GM04503 (cell line): Measurements from ENCODE around the gene ST7L.

Experiments used
- DNase-seq: peaks from one replicate; pipeline ENCODE4 v3.0.0-alpha.2; 2012; ENCODE audit warnings: low read depth

Gene ST7L

DNA sequence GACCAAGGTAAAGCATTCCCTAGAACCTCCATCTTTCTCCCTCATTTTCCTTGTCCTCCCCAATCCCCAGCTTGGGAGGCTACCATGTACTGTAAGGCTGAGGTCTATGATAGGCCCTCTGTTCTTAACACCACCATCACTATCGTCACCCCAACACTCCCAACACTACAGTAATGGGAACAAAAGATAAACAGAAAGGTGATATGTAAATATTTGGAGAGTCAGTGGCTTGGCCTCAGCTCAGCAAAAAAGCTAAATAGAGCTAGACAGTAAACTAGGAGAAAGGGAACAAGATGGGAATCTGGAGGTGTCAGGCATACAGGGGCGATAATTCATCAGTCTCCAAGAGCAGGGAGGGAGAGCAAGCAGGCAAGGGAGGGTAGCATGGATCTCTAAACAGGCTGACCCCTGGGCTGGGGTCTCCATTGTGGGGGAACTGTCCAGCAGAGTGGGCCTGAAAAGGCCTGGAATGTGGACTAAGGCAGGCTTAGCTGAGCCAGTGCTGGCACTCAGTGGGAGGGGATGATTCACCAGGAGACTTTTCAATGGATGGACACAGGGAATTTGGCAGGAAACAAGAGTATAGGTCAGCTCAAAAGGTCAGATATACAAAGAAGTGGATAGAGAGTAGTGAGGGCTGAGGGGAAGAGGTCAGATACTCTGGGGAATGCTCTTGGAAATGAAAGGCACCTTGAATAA is 103.5 kb downstream of the ST7L start:
- DNase-seq, result peak; percentile 47

DNA sequence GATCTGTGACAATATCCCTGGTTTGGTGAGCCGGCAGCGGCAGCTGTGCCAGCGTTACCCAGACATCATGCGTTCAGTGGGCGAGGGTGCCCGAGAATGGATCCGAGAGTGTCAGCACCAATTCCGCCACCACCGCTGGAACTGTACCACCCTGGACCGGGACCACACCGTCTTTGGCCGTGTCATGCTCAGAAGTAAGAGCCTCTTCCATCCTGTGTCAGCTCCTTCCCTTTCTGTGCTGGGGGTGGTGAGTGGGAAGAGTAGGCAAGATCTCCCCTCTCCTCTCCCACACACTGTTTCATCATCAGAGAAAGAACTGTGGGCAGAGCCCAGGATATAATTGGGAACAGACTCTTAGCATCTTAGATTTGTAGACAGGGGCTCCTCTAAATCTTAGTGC is 104.0 kb downstream of the ST7L start:
- no peak for DNase-seq

DNA sequence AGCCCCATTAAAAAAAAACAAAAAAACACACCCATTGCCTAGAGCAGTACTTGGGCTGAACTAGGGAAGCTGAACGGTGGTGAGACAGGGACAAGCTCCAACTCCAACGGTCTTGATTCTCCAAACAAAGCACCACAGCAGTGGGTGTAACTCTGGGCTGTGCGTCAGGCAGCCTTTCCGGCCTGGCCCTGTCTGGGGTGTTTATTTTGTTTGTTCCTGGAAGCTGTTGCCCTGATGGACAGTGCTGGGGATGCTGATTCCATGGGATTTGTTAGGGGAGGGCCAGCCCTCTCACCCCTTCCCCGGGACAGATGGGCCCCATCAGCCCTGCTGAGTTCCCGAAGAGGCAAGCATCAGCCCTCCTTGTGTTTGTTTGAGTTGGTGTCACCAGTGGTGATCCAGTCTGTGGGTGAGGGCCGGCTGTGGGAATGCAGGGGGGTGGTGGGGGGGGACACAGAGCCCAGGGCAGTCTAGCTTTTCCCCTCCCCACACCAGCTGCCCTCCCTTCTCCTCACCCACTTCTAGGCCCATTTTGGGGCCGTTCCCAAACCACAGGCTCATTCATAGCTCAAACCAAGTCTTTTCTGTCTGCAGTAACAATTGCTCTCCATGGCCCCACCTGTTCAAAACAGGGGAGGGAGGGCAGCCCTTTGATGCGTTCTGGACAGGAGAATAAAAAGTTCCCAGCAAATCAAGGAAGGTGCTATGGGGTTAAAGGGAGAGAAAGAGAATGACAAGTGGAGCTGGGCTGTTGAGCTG is 105.7 kb downstream of the ST7L start:
- DNase-seq, result no peak

DNA sequence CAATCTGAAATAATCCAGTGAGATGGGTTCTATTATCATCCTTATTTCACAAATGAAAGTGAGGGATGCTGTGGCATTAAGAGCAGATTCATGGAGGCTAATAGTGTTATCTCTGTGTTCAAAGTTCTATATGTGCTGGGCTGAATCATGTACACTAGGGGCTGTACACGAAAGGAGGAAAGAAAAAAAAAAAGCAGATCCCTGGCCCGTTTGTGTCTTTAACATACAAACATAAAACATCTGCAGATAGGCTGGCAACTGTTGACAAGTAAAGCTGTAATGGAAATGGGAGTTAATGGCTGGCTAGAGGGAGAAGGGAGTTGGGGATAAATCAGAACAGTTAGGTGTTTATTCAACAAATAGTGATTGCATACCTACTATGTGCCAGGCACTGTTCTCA is 107.0 kb downstream of the ST7L start:
- DNase-seq, result no peak

DNA sequence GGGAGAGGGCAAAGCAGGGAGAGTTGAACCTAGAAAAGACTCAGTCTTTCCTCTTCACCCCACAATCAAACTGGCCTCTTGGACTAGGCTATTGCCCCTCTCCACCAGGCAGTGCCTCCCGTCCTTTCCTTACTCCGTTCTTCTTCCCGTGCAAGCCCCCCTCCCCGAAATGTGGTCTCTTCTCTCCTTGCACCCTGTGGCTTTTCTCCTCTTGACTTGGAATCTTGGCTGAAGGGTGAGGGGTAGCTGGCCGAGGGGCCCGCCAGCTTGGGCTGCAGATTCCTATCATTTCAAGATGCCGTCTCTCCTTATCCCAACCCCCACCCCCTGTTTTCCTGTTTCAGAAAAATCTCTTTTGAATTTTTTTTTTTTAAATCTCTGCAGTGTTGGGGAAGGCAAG is 108.6 kb downstream of the ST7L start:
- no peak for DNase-seq

DNA sequence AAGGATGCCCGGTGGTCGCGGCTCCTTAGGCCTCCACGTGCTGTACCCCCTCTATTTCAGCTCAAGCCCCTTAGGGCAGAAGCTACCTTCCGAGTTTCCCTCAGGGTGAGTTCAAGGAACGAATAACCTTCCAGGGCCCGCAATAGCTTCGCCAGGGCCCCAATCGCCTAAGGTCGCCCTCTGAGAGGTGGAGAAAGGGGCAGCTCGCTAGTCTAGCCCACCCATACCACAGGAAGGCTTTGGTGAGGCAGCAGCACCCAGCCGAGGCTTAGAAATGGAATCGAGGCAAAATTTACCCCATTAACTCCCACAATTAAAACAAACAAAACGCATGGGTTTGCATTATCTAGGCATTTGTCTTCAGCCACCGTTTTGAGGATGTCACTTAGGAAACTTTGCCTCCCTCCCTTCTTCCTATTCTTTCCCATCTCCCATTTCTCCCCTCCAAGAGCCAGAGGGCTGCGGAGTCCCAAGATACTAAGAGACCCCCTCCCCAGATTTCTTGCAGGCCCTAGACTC is 109.2 kb downstream of the ST7L start:
- no peak for DNase-seq

DNA sequence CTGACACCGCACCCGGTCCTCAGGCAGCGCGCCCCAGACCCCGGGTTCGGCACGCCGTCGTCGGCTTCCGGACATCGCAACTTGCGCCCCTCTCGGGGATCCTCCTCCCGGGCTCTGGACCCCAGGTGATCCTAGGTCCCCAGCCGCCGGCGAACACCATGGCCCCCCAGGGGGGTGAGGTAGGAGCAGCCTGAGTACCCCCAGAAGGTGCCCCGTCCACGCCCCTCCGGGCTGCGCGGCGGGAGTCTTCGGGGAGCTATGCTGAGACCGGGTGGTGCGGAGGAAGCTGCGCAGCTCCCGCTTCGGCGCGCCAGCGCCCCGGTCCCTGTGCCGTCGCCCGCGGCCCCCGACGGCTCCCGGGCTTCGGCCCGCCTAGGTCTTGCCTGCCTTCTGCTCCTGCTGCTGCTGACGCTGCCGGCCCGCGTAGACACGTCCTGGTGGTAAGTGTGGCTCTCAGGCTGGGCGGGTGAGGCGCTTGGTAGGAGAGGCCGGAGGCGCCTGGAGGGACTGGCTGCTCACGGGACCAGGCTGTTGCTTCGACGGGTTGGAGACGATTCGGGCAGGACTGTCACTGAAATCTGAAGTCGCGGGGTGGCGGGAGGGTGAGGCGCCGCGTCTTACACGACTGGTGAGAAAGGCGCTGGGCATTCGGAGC is 109.8 kb downstream of the ST7L start:
- no peak for DNase-seq

DNA sequence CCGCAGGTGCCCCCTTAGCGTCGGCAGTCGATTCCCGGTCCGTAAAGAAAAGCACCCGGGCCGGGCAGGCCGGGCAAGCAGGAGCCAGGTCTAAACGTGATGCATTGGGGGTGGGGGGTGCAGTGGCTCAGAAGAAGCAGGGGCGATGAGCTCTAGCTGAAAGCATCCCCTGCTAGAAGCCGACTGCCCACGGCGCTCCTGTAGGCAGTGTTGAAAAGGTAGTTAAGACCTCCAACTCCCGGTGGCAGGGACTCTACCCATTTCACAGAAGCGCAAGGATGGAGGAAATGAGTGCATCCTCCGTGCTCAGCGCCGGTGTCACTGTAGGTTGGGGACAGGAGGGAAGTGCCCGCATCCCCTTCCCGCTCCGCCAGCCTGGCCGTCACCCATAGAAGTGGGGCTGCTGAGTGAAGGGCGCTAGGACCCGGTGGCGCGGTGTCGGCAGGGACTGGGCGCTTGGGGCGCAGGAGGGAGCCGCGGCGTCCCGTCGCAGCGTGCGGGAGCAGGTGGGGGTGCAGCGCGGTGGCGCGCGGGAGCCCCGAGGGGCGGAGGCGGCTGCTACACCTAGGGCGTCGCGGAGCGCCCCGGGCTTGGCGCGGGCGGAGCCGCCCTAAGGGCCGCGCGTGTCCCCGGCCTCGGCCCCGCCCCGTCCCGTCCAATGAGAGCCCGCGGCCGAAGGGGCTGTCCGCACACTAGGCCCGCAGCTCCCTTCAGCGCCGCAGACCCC is 110.5 kb downstream of the ST7L start, which contains the start of gene WNT2B:
Gene WNT2B (plus strand): TSS at position 688 of the 727 bp plus-strand sequence. CDS start 298 bp downstream, outside the sequence.
- DNase-seq, result no peak

DNA sequence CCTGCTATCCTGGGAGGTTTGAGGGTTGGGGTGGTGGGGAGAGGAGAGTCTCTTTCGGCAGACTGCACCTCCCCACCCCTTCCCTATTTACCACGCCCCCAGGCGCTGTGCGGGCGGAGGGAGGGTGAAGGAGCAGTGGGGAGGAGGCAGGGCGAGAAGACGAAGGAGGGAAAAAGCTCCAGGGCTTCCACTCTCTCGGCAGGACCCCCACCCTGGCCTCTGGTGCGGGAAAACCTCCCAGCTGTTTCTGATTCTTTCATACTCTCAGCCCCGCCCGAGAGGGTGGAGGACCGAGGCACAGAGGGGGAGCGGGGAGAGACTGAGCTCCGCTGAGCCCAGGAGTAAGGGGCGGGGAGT is 111.0 kb downstream of the ST7L start:
- no peak for DNase-seq

DNA sequence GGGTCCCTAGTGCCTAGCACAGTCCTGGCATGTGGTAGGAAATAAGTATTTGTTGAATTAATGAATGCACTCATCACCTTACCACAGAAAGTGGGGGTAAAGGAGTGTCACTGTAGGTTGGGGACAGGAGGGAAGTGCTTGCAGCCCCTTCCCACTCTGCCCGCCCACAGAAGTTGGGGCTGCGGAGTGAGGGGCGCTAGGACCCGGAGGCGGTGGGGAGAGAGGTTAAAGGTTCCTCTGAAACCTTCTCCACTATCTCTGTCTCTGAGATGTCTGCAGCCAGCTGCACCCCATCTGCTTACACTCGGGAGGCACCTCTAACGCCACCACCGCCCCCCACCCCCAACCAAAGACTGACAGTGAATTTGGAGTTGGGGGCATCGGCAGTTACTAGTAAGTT is 111.6 kb downstream of the ST7L start:
- DNase-seq, result no peak

DNA sequence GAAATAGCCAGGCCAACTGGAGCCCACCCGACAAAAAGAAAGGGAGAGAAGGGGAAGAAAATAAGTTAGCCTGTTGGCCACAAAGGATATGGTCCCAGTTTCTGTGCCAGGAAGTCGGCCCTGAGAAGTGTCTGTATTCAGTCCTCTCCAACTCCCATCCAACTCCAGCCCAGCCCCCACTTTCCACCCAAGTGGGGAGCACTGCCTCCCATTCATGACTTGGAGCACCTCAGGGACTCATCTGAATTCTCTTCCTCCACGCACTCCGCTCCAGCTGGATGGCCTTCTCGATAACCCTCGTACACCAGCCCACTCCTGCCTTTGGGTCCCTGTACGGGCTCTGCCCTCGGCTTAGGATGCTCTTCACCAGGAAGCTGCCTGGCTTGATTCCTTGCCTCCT is 112.2 kb downstream of the ST7L start:
- DNase-seq, result no peak

DNA sequence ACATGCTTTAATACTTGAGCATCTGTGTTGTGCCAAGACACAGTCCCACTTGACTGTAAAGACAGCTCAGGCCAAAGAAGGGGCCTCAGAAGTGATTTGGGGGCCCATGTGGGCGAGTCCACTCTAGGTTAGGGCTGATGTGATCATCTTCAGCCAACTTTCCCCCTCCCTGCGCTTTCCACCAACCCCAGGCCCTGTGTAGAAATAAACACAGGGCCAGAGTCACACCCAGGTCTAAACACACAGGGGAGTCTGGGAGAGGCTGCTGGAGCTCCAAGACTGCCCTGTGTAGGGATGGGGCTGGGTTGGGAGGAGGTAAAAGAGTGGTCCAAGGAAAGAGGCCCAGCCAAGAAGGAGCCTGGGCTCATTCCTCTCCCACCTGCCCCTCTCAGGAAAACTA is 112.6 kb downstream of the ST7L start:
- DNase-seq, result no peak

DNA sequence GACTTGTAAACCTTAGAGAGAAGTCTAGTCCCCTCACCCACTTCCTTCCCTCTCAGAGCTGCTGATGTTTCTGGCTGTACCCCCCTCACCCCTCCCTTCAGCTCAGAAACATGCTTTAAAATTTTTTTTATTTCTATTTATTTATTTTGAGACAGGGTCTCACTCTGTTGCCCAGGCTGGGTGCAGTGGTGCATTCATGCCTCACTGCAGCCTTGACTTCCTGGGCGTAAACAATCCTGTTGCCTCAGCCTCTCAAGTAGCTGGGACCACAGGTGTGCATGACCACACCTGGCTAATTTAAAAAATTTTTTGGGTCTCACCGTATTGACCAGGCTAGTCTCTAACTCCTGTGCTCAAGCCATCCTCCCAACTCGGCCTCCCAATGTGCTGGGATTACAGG is 113.1 kb downstream of the ST7L start:
- no peak for DNase-seq

DNA sequence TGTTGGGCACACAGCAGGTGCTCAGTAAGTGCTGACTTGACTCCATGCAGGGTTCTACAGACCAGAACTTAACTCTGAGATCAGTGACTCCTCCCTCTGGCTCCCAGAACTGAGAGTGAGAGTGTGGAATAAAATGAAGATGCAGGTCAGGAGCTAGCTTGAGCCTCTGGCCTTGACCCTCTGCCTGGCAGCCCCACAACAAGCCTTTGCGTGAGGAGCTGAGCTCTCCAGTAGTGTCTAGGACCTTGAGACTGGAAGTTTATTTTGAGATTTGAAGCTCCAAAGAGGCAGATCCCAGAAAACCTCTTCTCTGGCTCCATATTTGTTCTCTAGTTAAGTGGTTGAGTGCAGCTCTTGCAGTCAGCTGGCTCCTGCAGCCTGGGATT is 113.5 kb downstream of the ST7L start:
- no peak for DNase-seq

DNA sequence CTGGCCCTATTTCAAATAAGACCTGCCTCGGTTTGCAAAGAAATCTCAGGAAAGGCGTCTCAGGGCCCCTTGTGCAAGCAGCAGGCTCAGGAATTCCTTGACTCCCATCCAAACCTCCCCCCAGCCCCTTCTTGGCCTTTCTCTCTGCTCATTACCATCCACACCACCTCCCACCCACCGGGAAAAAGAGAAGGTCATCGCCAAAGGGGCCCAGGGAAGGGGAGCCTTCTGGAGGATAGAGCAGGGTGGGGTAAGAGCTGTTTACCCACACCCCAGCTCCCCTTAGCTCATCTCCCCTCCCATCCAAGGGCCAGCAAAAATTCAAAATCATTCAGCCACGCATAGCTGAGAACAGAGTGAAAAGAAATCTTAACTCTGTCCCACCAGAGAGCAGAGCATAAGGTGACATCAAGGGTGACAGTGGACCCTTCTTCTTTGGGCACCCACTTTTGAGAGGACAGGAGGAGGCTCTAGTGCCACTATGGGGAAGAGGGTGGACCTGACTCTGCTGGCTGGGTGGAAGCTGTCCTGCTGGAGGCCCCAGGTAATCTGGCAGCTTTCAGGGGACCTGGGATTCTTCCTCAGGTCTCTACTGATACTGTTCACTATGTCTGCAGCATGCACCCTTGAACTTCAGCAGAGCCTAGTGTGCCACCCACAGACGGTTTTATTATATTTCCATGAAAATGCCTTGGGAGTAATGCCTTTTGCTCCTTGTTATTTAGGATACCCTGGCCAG is 114.1 kb downstream of the ST7L start:
- DNase-seq, result no peak

DNA sequence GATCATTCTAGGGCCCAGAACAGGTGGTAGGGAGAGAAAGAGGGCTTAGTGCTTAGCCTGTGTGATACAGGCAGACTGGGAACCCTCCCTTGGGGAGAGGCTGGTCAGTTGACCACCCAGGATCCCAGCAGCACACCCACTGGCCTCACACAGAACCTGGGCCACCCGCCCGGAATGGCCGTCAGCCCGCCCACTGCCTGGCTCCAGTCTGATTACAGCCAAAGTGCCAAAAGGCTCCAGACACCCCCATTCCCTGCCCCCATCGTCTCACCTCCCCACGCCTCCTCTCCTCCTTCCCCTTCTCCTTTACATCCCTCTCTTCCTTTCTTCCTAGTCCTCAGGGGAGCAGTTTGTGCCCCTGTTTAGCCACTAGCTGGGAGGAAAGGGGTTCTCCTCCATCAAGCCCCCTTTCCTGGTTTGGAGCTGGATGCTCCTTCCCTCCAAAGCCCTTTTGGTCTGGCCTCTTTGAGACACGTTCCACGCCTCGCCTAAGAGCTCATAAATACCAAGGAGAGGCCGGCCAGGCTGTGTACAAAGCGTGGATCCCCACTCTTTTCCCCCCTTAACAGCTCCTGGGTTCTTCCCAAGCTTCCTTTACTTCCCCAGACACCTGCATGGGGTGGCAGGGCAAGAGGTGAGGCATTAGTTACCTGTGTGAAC is 114.8 kb downstream of the ST7L start:
- no peak for DNase-seq

DNA sequence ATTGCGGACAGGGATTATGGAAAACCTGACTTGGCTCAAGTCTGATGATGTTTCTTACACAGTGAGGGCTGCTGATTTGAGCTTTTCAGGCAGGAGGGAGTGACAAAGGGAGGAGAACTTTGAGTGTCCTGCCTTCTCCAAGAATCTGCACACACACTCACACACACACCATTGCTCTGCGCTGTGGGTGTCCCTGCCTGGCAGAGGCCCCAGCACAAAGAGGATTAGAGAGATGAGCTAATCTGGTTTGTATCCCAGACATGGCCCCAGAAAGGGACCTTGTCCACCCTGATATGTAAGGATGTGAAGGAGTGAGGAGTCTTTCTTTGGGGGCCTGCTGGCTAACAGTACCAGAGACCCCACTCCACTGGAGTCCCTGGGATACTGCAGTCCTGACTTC is 116.1 kb downstream of the ST7L start:
- peak; percentile 36 for DNase-seq

DNA sequence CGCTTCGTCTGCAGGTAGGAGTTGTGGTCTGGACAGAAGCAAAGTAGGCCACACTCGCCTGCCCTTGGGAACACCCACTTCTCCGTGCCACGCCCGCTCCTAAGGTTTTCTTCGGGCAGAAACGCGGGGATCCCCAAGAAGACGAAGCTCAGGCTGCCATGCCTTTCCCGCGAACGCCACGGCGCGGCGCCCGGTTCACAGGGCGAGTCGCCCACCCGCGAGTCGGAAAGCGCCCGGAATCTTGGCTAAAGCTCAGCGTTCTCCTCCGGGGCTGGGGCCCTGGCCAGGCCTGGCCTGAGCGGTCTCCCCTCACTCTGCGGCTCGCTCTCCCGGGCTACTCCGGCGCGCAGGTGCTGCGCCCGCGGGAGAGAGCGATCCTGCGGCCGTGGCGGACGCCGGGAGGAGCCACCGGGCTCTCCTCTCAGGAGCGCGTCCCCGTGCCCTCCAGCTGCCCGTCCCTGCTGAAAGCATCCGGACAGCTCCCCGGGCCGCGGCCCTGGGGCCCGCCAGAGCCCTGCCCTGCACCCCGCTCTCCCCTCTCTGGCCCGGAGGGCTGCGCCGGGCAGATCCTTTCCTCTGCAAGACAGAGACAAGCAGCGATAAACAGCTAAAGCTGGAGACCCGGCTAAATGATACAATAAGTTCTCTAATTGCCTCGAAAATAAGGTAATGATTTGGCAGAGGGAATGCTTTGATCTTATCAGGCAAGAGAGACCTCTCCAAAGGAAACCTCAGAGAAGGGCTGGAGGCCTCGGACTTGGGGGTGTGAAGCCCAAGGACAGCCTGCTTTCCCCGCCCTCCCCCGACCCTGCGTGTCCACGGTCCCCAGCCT is 116.9 kb downstream of the ST7L start:
- DNase-seq, result no peak

DNA sequence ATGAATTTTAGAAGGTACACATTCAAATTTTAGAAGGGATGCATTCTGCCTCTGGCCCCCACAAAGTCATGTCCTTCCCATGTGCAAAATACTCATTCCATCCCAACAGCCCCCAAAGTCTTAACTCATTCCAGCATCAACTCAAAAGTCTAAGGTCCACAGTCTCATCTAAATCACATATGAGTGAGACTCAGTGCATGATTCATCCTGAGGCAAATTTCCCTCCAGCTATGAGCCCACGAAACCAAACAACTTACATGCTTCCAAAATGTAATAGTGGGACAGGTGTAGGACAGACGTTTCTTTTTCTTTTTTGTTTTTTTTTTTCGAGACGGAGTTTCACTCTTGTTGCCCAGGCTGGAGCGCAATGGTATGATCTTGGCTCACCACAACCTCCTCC is 122.7 kb downstream of the ST7L start:
- no peak for DNase-seq

DNA sequence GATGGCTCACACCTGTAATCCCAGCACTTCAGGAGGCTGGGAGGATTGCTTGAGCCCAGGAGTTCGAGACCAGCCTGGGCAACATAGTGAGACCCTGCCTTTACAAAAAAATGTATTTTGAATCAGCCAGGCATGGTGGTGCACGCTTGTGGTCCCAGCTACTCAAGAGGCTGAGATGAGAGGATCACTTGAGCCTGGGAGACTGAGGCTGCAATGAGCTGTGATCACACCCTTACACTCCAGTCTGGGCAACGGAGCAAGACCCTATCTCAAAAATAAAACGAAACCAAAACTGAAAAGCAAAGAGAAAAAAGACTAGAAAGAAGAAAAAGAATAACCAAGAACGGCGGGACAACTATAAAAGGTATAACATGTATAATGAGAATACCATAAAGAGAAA is 125.6 kb downstream of the ST7L start:
- DNase-seq, result no peak
